Glomerular endothelial cell (primary cell): Measurements from ENCODE around the gene FGFR2. TPM values are rescaled to one million over a fixed set of nuclear protein-coding genes. Genes with fewer than 3 reads are reported as not detected.

Experiments used
- DNase-seq: peaks from one replicate; pipeline ENCODE4 v3.0.0-alpha.2; 2011; ENCODE audit warnings: low read depth, low spot score; ENCODE audit errors: extremely low read depth
- total RNA-seq: library from RNA; depleted of rRNA; stranded (reverse); fragments of >200 nt; gene quantifications from 2 replicates; pipeline ENCODE4 v1.2.3, GENCODE V29; 2015

Gene FGFR2
- total RNA-seq, 1 donor from 2014 or later: 0.23 TPM

GRCh38 chr10:121592155-121592890 lies 5.9 kb downstream of the FGFR2 start:
- DNase-seq: no peak

GRCh38 chr10:121591186-121591585 lies 7.1 kb downstream of the FGFR2 start:
- no peak for DNase-seq

- no peak for DNase-seq
Measured at GRCh38 chr10:121590772-121591171, 7.5 kb downstream of the FGFR2 start.

GRCh38 chr10:121589553-121589952 lies 8.7 kb downstream of the FGFR2 start:
- no peak for DNase-seq

GRCh38 chr10:121583857-121584256 lies 14.4 kb downstream of the FGFR2 start:
- DNase-seq: no peak

GRCh38 chr10:121583258-121583657 lies 15.0 kb downstream of the FGFR2 start:
- no peak for DNase-seq

GRCh38 chr10:121580276-121581116 lies 17.7 kb downstream of the FGFR2 start:
- DNase-seq: no peak

- no peak for DNase-seq
Measured at GRCh38 chr10:121579656-121580055, 18.6 kb downstream of the FGFR2 start.

GRCh38 chr10:121578965-121579364 lies 19.3 kb downstream of the FGFR2 start:
- no peak for DNase-seq

GRCh38 chr10:121578298-121578697 lies 19.9 kb downstream of the FGFR2 start:
- DNase-seq: no peak

- DNase-seq: no peak
Measured at GRCh38 chr10:121577568-121577967, 20.7 kb downstream of the FGFR2 start.

GRCh38 chr10:121576139-121576538 lies 22.1 kb downstream of the FGFR2 start:
- DNase-seq: no peak

- no peak for DNase-seq
Measured at GRCh38 chr10:121574519-121575166, 23.6 kb downstream of the FGFR2 start.

- no peak for DNase-seq
Measured at GRCh38 chr10:121573538-121573941, 24.7 kb downstream of the FGFR2 start.

GRCh38 chr10:121572859-121573537 lies 25.2 kb downstream of the FGFR2 start:
- DNase-seq: no peak

- DNase-seq: no peak
Measured at GRCh38 chr10:121570315-121570714, 27.9 kb downstream of the FGFR2 start.

- DNase-seq: no peak
Measured at GRCh38 chr10:121568275-121568674, 30.0 kb downstream of the FGFR2 start.

- no peak for DNase-seq
Measured at GRCh38 chr10:121567569-121567968, 30.7 kb downstream of the FGFR2 start.

GRCh38 chr10:121566755-121567154 lies 31.5 kb downstream of the FGFR2 start:
- DNase-seq: no peak

GRCh38 chr10:121559326-121560026 lies 38.8 kb downstream of the FGFR2 start:
- no peak for DNase-seq
